Fibroblast of pulmonary artery (primary cell): ENCODE results near the gene PPT1.

Source experiments
- DNase-seq: peaks from one replicate; pipeline ENCODE4 v3.0.0-alpha.2; 2010; ENCODE audit warnings: low read depth
- H3K4me3 ChIP-seq: replicated peaks from 2 replicates; pipeline ENCODE4 v1.5.1; 2011; ENCODE audit warnings: low read depth, mild to moderate bottlenecking, control low read depth, low read length, moderate library complexity
- TF ChIP-seq, protein P1 (sequence below): IDR thresholded peaks from 2 replicates; pipeline ENCODE4 v1.5.1; 2011; ENCODE audit warnings: mild to moderate bottlenecking, control low read depth, low read length, inconsistent platforms; ENCODE audit errors: missing control alignments

PPT1 gene

DNA sequence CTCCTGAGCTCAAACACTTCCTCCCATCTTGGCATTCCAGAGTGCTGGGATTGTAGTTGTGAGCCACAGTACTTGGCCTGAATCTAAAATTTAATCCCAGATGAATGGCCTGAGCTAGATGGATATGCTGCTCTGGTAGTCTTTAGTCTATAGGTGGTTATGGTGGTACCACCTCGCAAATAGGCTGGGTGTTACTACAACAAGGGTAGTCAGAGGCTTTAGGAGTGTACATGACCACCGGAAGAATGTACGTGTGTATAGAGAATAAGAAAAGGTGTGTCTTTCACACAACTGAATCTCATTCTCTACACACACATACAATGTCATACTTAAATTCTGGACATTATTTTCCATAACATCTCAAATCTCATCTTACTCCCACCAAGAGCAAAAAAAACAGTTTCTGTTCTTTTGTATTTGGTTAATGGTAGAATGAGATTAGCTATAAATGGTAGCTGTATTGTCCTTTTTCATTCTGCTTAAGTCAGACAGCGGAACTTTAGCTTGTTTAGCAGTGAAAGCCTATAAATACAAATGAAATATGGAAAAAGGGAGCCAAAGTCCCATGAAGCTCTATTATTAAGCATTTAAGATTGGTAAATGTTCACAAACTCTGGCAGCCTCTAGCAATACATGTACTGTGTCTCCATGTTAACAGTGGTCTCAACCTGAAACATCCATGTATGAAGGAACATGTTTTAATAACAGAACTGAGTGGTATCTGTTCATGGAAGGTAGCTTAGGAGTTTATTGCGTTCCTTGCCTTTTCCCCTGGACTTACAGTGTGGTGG is 40.3 kb downstream of the PPT1 start:
- no peak for DNase-seq
- no peak overlapping the region for H3K4me3 ChIP-seq
- TF ChIP-seq, protein P1, sequence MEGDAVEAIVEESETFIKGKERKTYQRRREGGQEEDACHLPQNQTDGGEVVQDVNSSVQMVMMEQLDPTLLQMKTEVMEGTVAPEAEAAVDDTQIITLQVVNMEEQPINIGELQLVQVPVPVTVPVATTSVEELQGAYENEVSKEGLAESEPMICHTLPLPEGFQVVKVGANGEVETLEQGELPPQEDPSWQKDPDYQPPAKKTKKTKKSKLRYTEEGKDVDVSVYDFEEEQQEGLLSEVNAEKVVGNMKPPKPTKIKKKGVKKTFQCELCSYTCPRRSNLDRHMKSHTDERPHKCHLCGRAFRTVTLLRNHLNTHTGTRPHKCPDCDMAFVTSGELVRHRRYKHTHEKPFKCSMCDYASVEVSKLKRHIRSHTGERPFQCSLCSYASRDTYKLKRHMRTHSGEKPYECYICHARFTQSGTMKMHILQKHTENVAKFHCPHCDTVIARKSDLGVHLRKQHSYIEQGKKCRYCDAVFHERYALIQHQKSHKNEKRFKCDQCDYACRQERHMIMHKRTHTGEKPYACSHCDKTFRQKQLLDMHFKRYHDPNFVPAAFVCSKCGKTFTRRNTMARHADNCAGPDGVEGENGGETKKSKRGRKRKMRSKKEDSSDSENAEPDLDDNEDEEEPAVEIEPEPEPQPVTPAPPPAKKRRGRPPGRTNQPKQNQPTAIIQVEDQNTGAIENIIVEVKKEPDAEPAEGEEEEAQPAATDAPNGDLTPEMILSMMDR = no peak

DNA sequence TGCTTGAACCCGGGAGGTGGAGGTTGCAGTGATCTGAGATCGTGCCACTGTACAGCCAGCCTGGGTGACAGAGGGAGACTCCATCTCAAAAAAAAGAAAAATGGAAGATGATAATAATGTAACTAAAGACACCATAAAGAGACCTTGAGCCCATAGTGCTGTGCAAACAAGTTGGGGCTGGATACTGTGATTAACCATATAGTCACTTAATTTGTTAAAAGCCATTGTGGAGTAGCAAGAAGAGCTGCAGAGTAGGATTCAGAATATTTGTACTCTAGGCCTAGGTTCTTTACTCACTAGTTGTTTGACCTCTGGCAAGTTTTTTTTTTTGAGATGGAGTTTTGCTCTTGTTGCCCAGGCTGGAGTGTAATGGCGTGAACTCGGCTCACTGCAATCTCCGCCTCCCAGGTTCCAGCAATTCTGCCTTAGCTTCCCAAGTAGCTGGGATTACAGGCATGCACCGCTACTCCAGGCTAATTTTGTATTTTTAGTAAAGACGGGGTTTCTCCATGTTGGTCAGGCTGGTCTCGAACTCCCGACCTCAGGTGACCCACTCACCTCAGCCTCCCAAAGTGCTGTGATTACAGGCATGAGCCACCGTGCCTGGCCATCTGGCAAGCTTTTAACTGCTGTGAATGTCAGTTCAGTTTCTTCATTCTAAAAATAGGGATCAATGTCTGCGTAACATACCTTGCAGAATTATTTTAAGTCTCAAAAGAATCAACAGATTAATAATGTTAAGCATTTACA is 43.7 kb downstream of the PPT1 start:
- DNase-seq = no peak
- no peak overlapping the region for H3K4me3 ChIP-seq

DNA sequence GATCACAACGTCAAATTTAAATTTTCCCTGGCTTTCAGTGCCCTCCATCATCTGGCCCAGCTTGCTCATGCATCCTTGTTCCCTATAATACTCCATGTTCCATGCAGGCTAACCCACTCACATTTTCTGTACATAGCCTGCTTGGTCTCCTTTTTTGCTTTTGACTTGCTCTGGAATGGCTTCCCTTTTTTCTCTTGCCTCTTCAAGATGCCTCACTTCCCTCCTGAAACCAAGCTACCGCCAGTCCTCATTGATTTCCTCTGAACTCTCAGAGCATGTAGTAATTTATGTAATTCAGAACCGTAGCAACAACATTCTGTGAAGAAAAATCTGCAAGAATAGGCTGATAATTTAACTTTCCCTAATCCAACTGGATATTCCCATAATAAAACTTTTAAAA is 46.2 kb downstream of the PPT1 start:
- H3K4me3 ChIP-seq = no peak overlapping the region
- no peak for DNase-seq
- TF ChIP-seq, protein P1 = no peak

More for the DNA sequence above, 43.7 kb downstream of the PPT1 start:
- TF ChIP-seq, protein P1 = no peak

DNA sequence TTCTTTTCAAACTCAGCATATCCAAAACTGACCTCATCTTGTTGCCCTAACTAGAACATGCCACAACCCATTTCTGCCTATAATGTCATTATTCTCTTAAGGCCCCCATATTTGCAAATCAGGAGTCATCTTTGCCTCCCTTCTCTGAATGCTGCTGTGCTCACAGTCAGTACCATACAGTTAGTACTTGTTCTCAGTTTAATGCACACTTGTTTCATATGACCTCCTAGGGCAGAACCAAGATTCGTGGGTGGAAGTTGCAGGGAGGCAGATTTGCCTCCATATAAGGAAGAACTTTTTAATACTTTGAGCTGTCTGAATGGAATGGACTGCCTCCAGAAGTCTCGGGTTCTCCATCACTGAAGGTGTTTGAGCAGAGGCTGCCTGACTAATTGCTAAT is 47.3 kb downstream of the PPT1 start:
- DNase-seq = no peak
- H3K4me3 ChIP-seq = no peak overlapping the region
- TF ChIP-seq, protein P1 = no peak

- TF ChIP-seq, protein P1 = no peak
- H3K4me3 ChIP-seq = no peak overlapping the region
- DNase-seq = no peak
These were observed 49.3 kb downstream of the PPT1 start for GRCh38 chr1:40047769-40048168.

DNA sequence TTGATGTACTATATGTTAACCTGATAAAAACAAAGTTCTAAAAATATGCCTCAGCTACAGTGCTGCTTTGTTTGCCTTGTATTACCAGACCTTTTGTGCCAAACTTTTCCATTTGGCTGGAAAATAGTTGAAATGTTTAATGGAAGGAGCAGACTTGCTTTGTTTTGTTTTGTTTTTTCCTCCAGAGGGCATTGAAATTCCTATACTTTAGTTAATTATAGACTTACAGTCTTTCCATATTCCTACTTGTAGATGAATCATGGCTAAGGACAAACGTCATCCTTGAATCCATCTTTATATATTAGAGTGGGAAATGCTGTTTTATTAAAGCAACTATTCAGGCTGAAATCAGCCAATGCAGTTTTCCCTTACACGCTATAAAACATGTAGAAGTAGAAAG is 49.8 kb downstream of the PPT1 start:
- TF ChIP-seq, protein P1 = no peak
- no peak for DNase-seq
- no peak overlapping the region for H3K4me3 ChIP-seq
